BE2C (cell line): ENCODE results near the gene CLIP4.

Experiments used
- DNase-seq: peaks from one replicate; pipeline ENCODE4 v3.0.0-alpha.2; 2020
- H3K27me3 ChIP-seq: fragments of 250-450 bp; sonication (Bioruptor Pico); 2 replicates; pipeline ENCODE4 v1.5.1; 2020; ENCODE audit warnings: mild to moderate bottlenecking
- H3K36me3 ChIP-seq: fragments of 250-450 bp; sonication (Bioruptor Pico); 2 replicates; pipeline ENCODE4 v1.5.1; 2020; ENCODE audit warnings: mild to moderate bottlenecking
- H3K4me1 ChIP-seq: fragments of 250-450 bp; sonication (Bioruptor Pico); 2 replicates; pipeline ENCODE4 v1.5.1; 2020
- H3K4me3 ChIP-seq: 2 replicates; pipeline ENCODE4 v1.5.1; 2011; ENCODE audit warnings: low read depth, low read length
- H3K9me3 ChIP-seq: fragments of 250-450 bp; sonication (Bioruptor Pico); 2 replicates; pipeline ENCODE4 v1.5.1; 2020
- CTCF ChIP-seq: IDR thresholded peaks from 2 replicates; pipeline ENCODE4 v1.5.1; 2012; ENCODE audit warnings: mild to moderate bottlenecking, low read depth, low read length

The CLIP4 gene

GRCh38 chr2:29134933-29135332 lies 19.7 kb downstream of the CLIP4 start:
- TF ChIP-seq CTCF = no peak
- Histone ChIP-seq H3K9me3 (no peaks in the 10 kb centered on the region), H3K27me3 (no peaks in the 10 kb centered on the region), H3K36me3 (peaks cover 10% of the 10 kb centered on the region), H3K4me1 (peaks cover 3% of the 10 kb centered on the region), H3K4me3 (no peak overlapping the region)
- DNase-seq = no peak

- Histone ChIP-seq H3K36me3 (peaks cover 7% of the 10 kb centered on the region), H3K4me1 (no peaks in the 10 kb centered on the region), H3K4me3 (no peak overlapping the region), H3K9me3 (no peaks in the 10 kb centered on the region), H3K27me3 (no peaks in the 10 kb centered on the region)
- DNase-seq = no peak
- no peak for TF ChIP-seq CTCF
Measured at GRCh38 chr2:29139152-29139551, 23.9 kb downstream of the CLIP4 start.

- Histone ChIP-seq H3K4me3 (no peak overlapping the region), H3K4me1 (no peaks in the 10 kb centered on the region), H3K27me3 (no peaks in the 10 kb centered on the region), H3K36me3 (peaks cover 10% of the 10 kb centered on the region), H3K9me3 (no peaks in the 10 kb centered on the region)
- no peak for TF ChIP-seq CTCF
- DNase-seq = no peak
Measured at GRCh38 chr2:29139731-29140130, 24.5 kb downstream of the CLIP4 start.

- Histone ChIP-seq H3K9me3 (no peaks in the 10 kb centered on the region), H3K27me3 (no peaks in the 10 kb centered on the region), H3K36me3 (peaks cover 10% of the 10 kb centered on the region), H3K4me3 (no peak overlapping the region), H3K4me1 (no peaks in the 10 kb centered on the region)
- no peak for TF ChIP-seq CTCF
- no peak for DNase-seq
Measured at GRCh38 chr2:29143657-29144056, 28.4 kb downstream of the CLIP4 start.

- DNase-seq = no peak
- H3K9me3 ChIP-seq = no peaks in the 10 kb centered on the region
- H3K36me3 ChIP-seq = peaks cover 10% of the 10 kb centered on the region
- TF ChIP-seq CTCF = no peak
- no peak overlapping the region for H3K4me3 ChIP-seq
- no peaks in the 10 kb centered on the region for H3K4me1 ChIP-seq
- no peaks in the 10 kb centered on the region for H3K27me3 ChIP-seq
Measured at GRCh38 chr2:29146197-29146596, 31.0 kb downstream of the CLIP4 start.

GRCh38 chr2:29147963-29148362 lies 32.7 kb downstream of the CLIP4 start:
- Histone ChIP-seq H3K4me3 (no peak overlapping the region), H3K4me1 (no peaks in the 10 kb centered on the region), H3K27me3 (no peaks in the 10 kb centered on the region), H3K9me3 (no peaks in the 10 kb centered on the region), H3K36me3 (peaks cover 10% of the 10 kb centered on the region)
- no peak for TF ChIP-seq CTCF
- DNase-seq = no peak
